Caco-2 (cell line): Measurements from ENCODE around the gene CRTC1. TPM values are rescaled to one million over a fixed set of nuclear protein-coding genes. Genes with fewer than 3 reads are reported as not detected.

Experiments used
- BruUV-seq: library from RNA; stranded (reverse); fragments of 400-500 nt; replicated peaks from 2 replicates; lab custom pipeline; 2021; lab: Mats Ljungman, UMichigan
- CTCF ChIA-PET: fragments of 300-600 bp; sonication (Branson Sonifier 250); formaldehyde crosslinking; loops from one replicate; lab custom pipeline; 2022; ENCODE audit warnings: antibody characterized with exemption; lab: Charles Lee
- POLR2A ChIA-PET: fragments of 300-600 bp; sonication (Branson Sonifier 250); formaldehyde crosslinking; loops from one replicate; lab custom pipeline; 2022; ENCODE audit warnings: antibody characterized with exemption; lab: Charles Lee
- DNase-seq, 2 experiments: peaks; one replicate each; pipeline versions ENCODE4 v3.0.0 to v3.0.0-alpha.2; 2020 to 2022
- H3K27me3 ChIP-seq: replicated peaks from 2 replicates; pipeline ENCODE4 v1.6.0; 2011; ENCODE audit warnings: low read length; ENCODE audit not compliant: control insufficient read depth, insufficient read depth
- H3K36me3 ChIP-seq: 2 replicates; pipeline ENCODE4 v1.5.1; 2011; ENCODE audit warnings: low read length; ENCODE audit not compliant: control insufficient read depth, insufficient read depth
- H3K4me1 ChIP-seq: fragments of 250-450 bp; sonication (Bioruptor Pico); 2 replicates; pipeline ENCODE4 v1.5.1; 2020; ENCODE audit warnings: mild to moderate bottlenecking
- H3K4me3 ChIP-seq: 2 replicates; pipeline ENCODE4 v1.5.1; 2011; ENCODE audit warnings: low read depth, mild to moderate bottlenecking, control low read depth, low read length
- H3K9me3 ChIP-seq: fragments of 250-450 bp; sonication (Bioruptor Pico); 2 replicates; pipeline ENCODE4 v1.5.1; 2020; ENCODE audit warnings: mild to moderate bottlenecking, moderate library complexity
- H3K27ac Mint-ChIP-seq: one replicate; pipeline ENCODE4 v1.8.0; 2022; ENCODE audit warnings: mixed read lengths; ENCODE audit not compliant: unreplicated experiment
- H3K27me3 Mint-ChIP-seq: one replicate; pipeline ENCODE4 v1.8.0; 2022; ENCODE audit warnings: mixed read lengths; ENCODE audit not compliant: insufficient read depth, unreplicated experiment
- H3K36me3 Mint-ChIP-seq: one replicate; pipeline ENCODE4 v1.8.0; 2022; ENCODE audit warnings: mild to moderate bottlenecking, mixed read lengths; ENCODE audit not compliant: insufficient read depth, unreplicated experiment
- H3K4me1 Mint-ChIP-seq: one replicate; pipeline ENCODE4 v1.8.0; 2022; ENCODE audit warnings: low read depth, mixed read lengths; ENCODE audit not compliant: unreplicated experiment
- H3K4me3 Mint-ChIP-seq: one replicate; pipeline ENCODE4 v1.8.0; 2022; ENCODE audit warnings: mild to moderate bottlenecking, moderate library complexity, mixed read lengths; ENCODE audit not compliant: unreplicated experiment
- H3K9me3 Mint-ChIP-seq: one replicate; pipeline ENCODE4 v1.8.0; 2022; ENCODE audit warnings: mixed read lengths; ENCODE audit not compliant: unreplicated experiment
- intact Hi-C: fragments of 100-400 bp; cut with micrococcal nuclease; formaldehyde crosslinking; loops from one replicate; pipeline ENCODE4 v1.10.0; 2022; ENCODE audit not compliant: unreplicated experiment
- total RNA-seq: library from RNA; stranded (reverse); gene quantifications from 2 replicates; pipeline ENCODE4 v1.2.3, GENCODE V29; 2022
- TF ChIP-seq, protein P1 (sequence below), 2 experiments: fragments of 200-600 bp in 1 of 2; IDR thresholded peaks; 1 replicate in 1 of 2; 2 replicates in 1 of 2; pipeline versions ENCODE4 v1.5.1 to v1.8.0; 2011 to 2022; ENCODE audit warnings: antibody characterized with exemption in 1 of 2, control low read depth in 1 of 2, inconsistent platforms in 1 of 2, low read depth in 1 of 2, low read length in 1 of 2, mild to moderate bottlenecking in 1 of 2, moderate library complexity in 1 of 2; ENCODE audit not compliant: insufficient read depth in 1 of 2, severe bottlenecking in 1 of 2, unreplicated experiment in 1 of 2

CRTC1 gene
- total RNA-seq, 1 experiment from 2014 or later: 13.8 TPM

DNA sequence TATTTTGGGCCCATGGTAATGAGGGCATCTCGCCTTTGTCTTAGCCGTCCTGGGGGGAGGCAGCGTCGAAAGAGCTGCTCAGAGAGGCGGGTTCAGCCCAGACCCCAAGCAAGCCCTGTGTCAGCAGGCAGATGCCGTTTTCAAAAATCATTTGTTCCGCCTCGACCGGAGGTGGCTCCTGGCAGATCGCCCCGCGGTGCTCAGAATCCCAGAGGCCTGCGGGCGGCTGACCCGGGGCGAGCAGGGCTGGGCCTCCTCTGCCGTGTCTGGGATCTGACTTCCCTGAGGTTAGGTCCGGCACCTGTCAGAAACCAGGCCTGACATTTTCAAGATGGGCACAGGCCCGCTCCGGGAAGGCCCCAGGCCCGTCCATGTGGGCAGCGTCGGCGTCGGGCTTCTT, 36.1 kb downstream of the CRTC1 start:
- no TSS peak for BruUV-seq
- intact Hi-C loops: no loop called here
- Histone ChIP-seq H3K36me3 (no peaks in the 10 kb centered on the region; the same call in 1 of the 2 replicates), H3K4me3 (no peak overlapping the region), H3K27me3 (no peaks in the 10 kb centered on the region), H3K4me1 (no peaks in the 10 kb centered on the region), H3K9me3 (no peaks in the 10 kb centered on the region)
- Mint-ChIP-seq H3K27ac (no peak overlapping the region), H3K4me3 (no peak overlapping the region), H3K4me1 (peaks cover 13% of the 10 kb centered on the region), H3K27me3 (no peaks in the 10 kb centered on the region), H3K9me3 (no peaks in the 10 kb centered on the region), H3K36me3 (peaks cover 11% of the 10 kb centered on the region)
- TF ChIP-seq, protein P1, sequence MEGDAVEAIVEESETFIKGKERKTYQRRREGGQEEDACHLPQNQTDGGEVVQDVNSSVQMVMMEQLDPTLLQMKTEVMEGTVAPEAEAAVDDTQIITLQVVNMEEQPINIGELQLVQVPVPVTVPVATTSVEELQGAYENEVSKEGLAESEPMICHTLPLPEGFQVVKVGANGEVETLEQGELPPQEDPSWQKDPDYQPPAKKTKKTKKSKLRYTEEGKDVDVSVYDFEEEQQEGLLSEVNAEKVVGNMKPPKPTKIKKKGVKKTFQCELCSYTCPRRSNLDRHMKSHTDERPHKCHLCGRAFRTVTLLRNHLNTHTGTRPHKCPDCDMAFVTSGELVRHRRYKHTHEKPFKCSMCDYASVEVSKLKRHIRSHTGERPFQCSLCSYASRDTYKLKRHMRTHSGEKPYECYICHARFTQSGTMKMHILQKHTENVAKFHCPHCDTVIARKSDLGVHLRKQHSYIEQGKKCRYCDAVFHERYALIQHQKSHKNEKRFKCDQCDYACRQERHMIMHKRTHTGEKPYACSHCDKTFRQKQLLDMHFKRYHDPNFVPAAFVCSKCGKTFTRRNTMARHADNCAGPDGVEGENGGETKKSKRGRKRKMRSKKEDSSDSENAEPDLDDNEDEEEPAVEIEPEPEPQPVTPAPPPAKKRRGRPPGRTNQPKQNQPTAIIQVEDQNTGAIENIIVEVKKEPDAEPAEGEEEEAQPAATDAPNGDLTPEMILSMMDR (IDR thresholded peaks at IDR 0.05; ENCODE audit: insufficient read depth in 1 of 2, low read depth in 1 of 2, low read length in 1 of 2, severe bottlenecking in 1 of 2, unreplicated experiment in 1 of 2): no peak
- DNase-seq: no peak
- ChIA-PET POLR2A (no interaction called here), CTCF (no interaction called here)

DNA sequence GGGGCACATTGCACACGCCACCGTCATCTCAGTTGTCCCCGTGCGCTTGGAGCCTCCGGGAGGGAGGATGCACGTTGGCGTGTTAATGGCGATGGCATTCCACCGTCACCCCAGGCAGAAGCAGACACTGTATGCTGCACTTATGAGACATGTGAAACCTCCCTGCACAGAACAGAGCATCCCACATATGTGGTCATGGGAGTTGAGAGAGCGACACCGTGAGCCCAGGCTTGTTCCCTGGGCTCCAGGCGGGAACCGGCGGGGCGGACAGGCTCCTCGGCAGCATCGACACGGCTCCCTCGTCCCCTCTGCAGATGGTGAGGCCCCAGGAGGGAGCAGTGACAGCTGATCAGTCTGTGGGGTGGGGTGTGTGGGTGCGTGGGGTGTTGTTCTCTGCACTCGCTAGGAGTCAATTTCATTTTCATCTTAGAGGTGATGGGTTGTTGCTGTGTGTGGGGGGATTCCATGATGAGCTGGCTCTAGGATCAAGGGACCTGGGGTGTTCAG, 40.4 kb downstream of the CRTC1 start:
- no peak overlapping the region for H3K4me3 ChIP-seq
- BruUV-seq: no TSS peak
- CTCF ChIA-PET: no interaction called here
- POLR2A ChIA-PET: no interaction called here
- H3K27ac Mint-ChIP-seq: peak overlapping the region; percentile 34
- peaks cover 7% of the 10 kb centered on the region for H3K4me1 Mint-ChIP-seq
- no peaks in the 10 kb centered on the region for H3K4me1 ChIP-seq
- DNase-seq: no peak
- intact Hi-C loops: no loop called here
- H3K36me3 Mint-ChIP-seq: peaks cover 14% of the 10 kb centered on the region
- TF ChIP-seq, protein P1 (IDR thresholded peaks at IDR 0.05; ENCODE audit: insufficient read depth in 1 of 2, low read depth in 1 of 2, low read length in 1 of 2, severe bottlenecking in 1 of 2, unreplicated experiment in 1 of 2): no peak
- no peaks in the 10 kb centered on the region for H3K27me3 Mint-ChIP-seq
- H3K27me3 ChIP-seq: no peaks in the 10 kb centered on the region
- H3K9me3 ChIP-seq: no peaks in the 10 kb centered on the region
- H3K9me3 Mint-ChIP-seq: no peaks in the 10 kb centered on the region
- H3K4me3 Mint-ChIP-seq: no peak overlapping the region
- H3K36me3 ChIP-seq: no peaks in the 10 kb centered on the region

GRCh38 chr19:18725841-18726770, 42.6 kb downstream of the CRTC1 start:
- ChIA-PET POLR2A (interaction anchor here (0.7 kb wide), 1 partner anchor 14 kb away, joined by 5 read pairs; no protein-coding TSS in a partner anchor), CTCF (no interaction called here)
- Histone ChIP-seq H3K36me3 (no peaks in the 10 kb centered on the region), H3K4me1 (peaks cover 2% of the 10 kb centered on the region; the same call in 1 of the 2 replicates), H3K4me3 (no peak overlapping the region), H3K9me3 (no peaks in the 10 kb centered on the region), H3K27me3 (no peaks in the 10 kb centered on the region)
- Mint-ChIP-seq H3K27me3 (no peaks in the 10 kb centered on the region), H3K36me3 (peaks cover 14% of the 10 kb centered on the region), H3K4me3 (no peak overlapping the region), H3K27ac (no peak overlapping the region), H3K9me3 (no peaks in the 10 kb centered on the region), H3K4me1 (peaks cover 10% of the 10 kb centered on the region)
- BruUV-seq: no TSS peak
- DNase-seq: no peak
- TF ChIP-seq, protein P1 (IDR thresholded peaks at IDR 0.05; ENCODE audit: insufficient read depth in 1 of 2, low read depth in 1 of 2, low read length in 1 of 2, severe bottlenecking in 1 of 2, unreplicated experiment in 1 of 2): no peak
- intact Hi-C loops: no loop called here
